T-helper 1 cell treated with Interleukin-12 subunit alpha and Interleukin-12 subunit beta and Interleukin-4 antibody, amounts not matched to agents 30 μg/mL and 1 μg/mL, for 36 hours (primary cell): ENCODE results near the gene ACTG2.
"Not testable (repeated sequence)": the region's sequence is repeated elsewhere in the genome, so short reads cannot be mapped to it uniquely, and the experiment has no call there.

Source experiments
- H3K27ac Mint-ChIP-seq: one replicate; pipeline ENCODE4 v1.8.0; 2021; ENCODE audit warnings: mild to moderate bottlenecking, mixed read lengths
- H3K27me3 Mint-ChIP-seq: one replicate; pipeline ENCODE4 v1.8.0; 2021; ENCODE audit warnings: low read depth, mixed read lengths
- H3K36me3 Mint-ChIP-seq: one replicate; pipeline ENCODE4 v1.8.0; 2021; ENCODE audit warnings: low read depth, mixed read lengths
- H3K4me1 Mint-ChIP-seq: one replicate; pipeline ENCODE4 v1.8.0; 2021; ENCODE audit warnings: low read depth, mixed read lengths
- H3K4me3 Mint-ChIP-seq: one replicate; pipeline ENCODE4 v1.8.0; 2021; ENCODE audit warnings: mild to moderate bottlenecking, moderate library complexity, mixed read lengths
- H3K9me3 Mint-ChIP-seq: one replicate; pipeline ENCODE4 v1.8.0; 2021; ENCODE audit warnings: mixed read lengths

The ACTG2 gene

GRCh38 chr2:73892631-73893329 is at the start of gene ACTG2:
ACTG2 (plus strand) TSS chr2:73893008; CDS start chr2:73901312, 8,304 bp downstream.
- Mint-ChIP-seq H3K4me1 (peaks cover 31% of the 10 kb centered on the region), H3K27me3 (no peaks in the 10 kb centered on the region), H3K27ac (peak within 1 kb of the TSS; percentile 1)

GRCh38 chr2:73844087-73844486 is 48.7 kb upstream of the ACTG2 start:
- H3K27me3 Mint-ChIP-seq: no peaks in the 10 kb centered on the region
- H3K4me3 Mint-ChIP-seq: no peak overlapping the region
- peaks cover 5% of the 10 kb centered on the region for H3K4me1 Mint-ChIP-seq
- H3K27ac Mint-ChIP-seq: no peak overlapping the region
- no peaks in the 10 kb centered on the region for H3K9me3 Mint-ChIP-seq
- peaks cover 35% of the 10 kb centered on the region for H3K36me3 Mint-ChIP-seq

More at GRCh38 chr2:73892631-73893329, at the start of gene ACTG2:
- Mint-ChIP-seq H3K4me3 (no peak within 1 kb of the TSS), H3K9me3 (no peaks in the 10 kb centered on the region), H3K36me3 (no peaks in the 10 kb centered on the region)

- H3K27ac Mint-ChIP-seq: no peak overlapping the region
Observed at GRCh38 chr2:73850009-73850408, 42.8 kb upstream of the ACTG2 start.

GRCh38 chr2:73851274-73851673 is 41.5 kb upstream of the ACTG2 start:
- peaks cover 5% of the 10 kb centered on the region for H3K4me1 Mint-ChIP-seq
- peaks cover 39% of the 10 kb centered on the region for H3K36me3 Mint-ChIP-seq
- no peaks in the 10 kb centered on the region for H3K27me3 Mint-ChIP-seq
- no peak overlapping the region for H3K4me3 Mint-ChIP-seq
- H3K9me3 Mint-ChIP-seq: no peaks in the 10 kb centered on the region
- H3K27ac Mint-ChIP-seq: no peak overlapping the region

More at GRCh38 chr2:73850009-73850408, 42.8 kb upstream of the ACTG2 start:
- Mint-ChIP-seq H3K9me3 (no peaks in the 10 kb centered on the region), H3K27me3 (no peaks in the 10 kb centered on the region), H3K4me1 (peaks cover 5% of the 10 kb centered on the region), H3K4me3 (no peak overlapping the region), H3K36me3 (peaks cover 35% of the 10 kb centered on the region)

- Mint-ChIP-seq H3K4me3 (no peak overlapping the region), H3K4me1 (peaks cover 8% of the 10 kb centered on the region), H3K27me3 (no peaks in the 10 kb centered on the region), H3K36me3 (peaks cover 44% of the 10 kb centered on the region), H3K27ac (no peak overlapping the region), H3K9me3 (no peaks in the 10 kb centered on the region)
Observed at GRCh38 chr2:73852020-73852419, 40.8 kb upstream of the ACTG2 start.

- no peaks in the 10 kb centered on the region for H3K27me3 Mint-ChIP-seq
- peaks cover 47% of the 10 kb centered on the region for H3K36me3 Mint-ChIP-seq
- H3K9me3 Mint-ChIP-seq: no peaks in the 10 kb centered on the region
- no peak overlapping the region for H3K27ac Mint-ChIP-seq
- H3K4me3 Mint-ChIP-seq: no peak overlapping the region
- H3K4me1 Mint-ChIP-seq: peaks cover 10% of the 10 kb centered on the region
Observed at GRCh38 chr2:73855526-73855925, 37.3 kb upstream of the ACTG2 start.

- Mint-ChIP-seq H3K27me3 (no peaks in the 10 kb centered on the region), H3K36me3 (peaks cover 48% of the 10 kb centered on the region), H3K9me3 (no peaks in the 10 kb centered on the region), H3K4me3 (no peak overlapping the region), H3K4me1 (peaks cover 10% of the 10 kb centered on the region), H3K27ac (no peak overlapping the region)
Observed at GRCh38 chr2:73856214-73856613, 36.6 kb upstream of the ACTG2 start.

- Mint-ChIP-seq H3K4me1 (peaks cover 8% of the 10 kb centered on the region), H3K27me3 (no peaks in the 10 kb centered on the region), H3K36me3 (peaks cover 67% of the 10 kb centered on the region), H3K4me3 (no peak overlapping the region), H3K27ac (peak overlapping the region; percentile 49), H3K9me3 (no peaks in the 10 kb centered on the region)
Observed at GRCh38 chr2:73859721-73860586, 32.9 kb upstream of the ACTG2 start.

- no peaks in the 10 kb centered on the region for H3K27me3 Mint-ChIP-seq
- H3K4me1 Mint-ChIP-seq: peaks cover 9% of the 10 kb centered on the region
- H3K36me3 Mint-ChIP-seq: peaks cover 56% of the 10 kb centered on the region
- no peak overlapping the region for H3K4me3 Mint-ChIP-seq
- no peak overlapping the region for H3K27ac Mint-ChIP-seq
- H3K9me3 Mint-ChIP-seq: no peaks in the 10 kb centered on the region
Observed at GRCh38 chr2:73862987-73863386, 29.8 kb upstream of the ACTG2 start.

- Mint-ChIP-seq H3K36me3 (peaks cover 35% of the 10 kb centered on the region), H3K4me1 (peaks cover 3% of the 10 kb centered on the region), H3K9me3 (no peaks in the 10 kb centered on the region)
Observed at GRCh38 chr2:73868204-73868978, 24.4 kb upstream of the ACTG2 start.

GRCh38 chr2:73870084-73870483 is 22.7 kb upstream of the ACTG2 start:
- H3K9me3 Mint-ChIP-seq: no peaks in the 10 kb centered on the region
- no peak overlapping the region for H3K4me3 Mint-ChIP-seq
- peaks cover 3% of the 10 kb centered on the region for H3K4me1 Mint-ChIP-seq
- no peaks in the 10 kb centered on the region for H3K27me3 Mint-ChIP-seq
- peaks cover 22% of the 10 kb centered on the region for H3K36me3 Mint-ChIP-seq
- H3K27ac Mint-ChIP-seq: no peak overlapping the region

More at GRCh38 chr2:73868204-73868978, 24.4 kb upstream of the ACTG2 start:
- no peak overlapping the region for H3K27ac Mint-ChIP-seq
- no peaks in the 10 kb centered on the region for H3K27me3 Mint-ChIP-seq
- no peak overlapping the region for H3K4me3 Mint-ChIP-seq

GRCh38 chr2:73877071-73877802 is 15.6 kb upstream of the ACTG2 start:
- no peaks in the 10 kb centered on the region for H3K9me3 Mint-ChIP-seq
- H3K36me3 Mint-ChIP-seq: peaks cover 6% of the 10 kb centered on the region

GRCh38 chr2:73877984-73878383 is 14.8 kb upstream of the ACTG2 start:
- not testable (repeated sequence) for H3K36me3 Mint-ChIP-seq, H3K27me3 Mint-ChIP-seq, H3K4me1 Mint-ChIP-seq, H3K9me3 Mint-ChIP-seq, H3K4me3 Mint-ChIP-seq, H3K27ac Mint-ChIP-seq

More at GRCh38 chr2:73877071-73877802, 15.6 kb upstream of the ACTG2 start:
- Mint-ChIP-seq H3K4me3 (no peak overlapping the region), H3K27me3 (no peaks in the 10 kb centered on the region), H3K27ac (no peak overlapping the region), H3K4me1 (peaks cover 4% of the 10 kb centered on the region)

- H3K4me3 Mint-ChIP-seq: no peak overlapping the region
- no peaks in the 10 kb centered on the region for H3K27me3 Mint-ChIP-seq
- no peak overlapping the region for H3K27ac Mint-ChIP-seq
- peaks cover 16% of the 10 kb centered on the region for H3K4me1 Mint-ChIP-seq
- H3K36me3 Mint-ChIP-seq: peaks cover 2% of the 10 kb centered on the region
- peaks cover 5% of the 10 kb centered on the region for H3K9me3 Mint-ChIP-seq
Observed at GRCh38 chr2:73885406-73885805, 7.4 kb upstream of the ACTG2 start.
